A673 (cell line): ENCODE data around the gene SH3RF3.

Source experiments
- CTCF ChIP-seq: fragments of 300-800, 200-600 bp; sonication (generic); conservative IDR thresholded peaks from 2 replicates; pipeline ENCODE4 v1.5.1; 2017; ENCODE audit warnings: low read depth, mild to moderate bottlenecking, antibody characterized with exemption, low read length, moderate library complexity, mixed read lengths
- EZH2 ChIP-seq: fragments of 200-600 bp; sonication (generic); IDR thresholded peaks from 2 replicates; pipeline ENCODE4 v1.6.1; 2017; ENCODE audit warnings: borderline replicate concordance, low read depth, mild to moderate bottlenecking, mixed read lengths, antibody characterized with exemption, low read length; ENCODE audit not compliant: poor library complexity, severe bottlenecking

GRCh38 chr2:109472974-109473373 is 344.0 kb downstream of the SH3RF3 start:
- TF ChIP-seq CTCF: no peak
- no peak for TF ChIP-seq EZH2
